ENCODE measurements around the gene FAM171A2. TPM values are rescaled to one million over a fixed set of nuclear protein-coding genes. Genes with fewer than 3 reads are reported as not detected.
"Not testable (repeated sequence)": the region's sequence is repeated elsewhere in the genome, so short reads cannot be mapped to it uniquely, and the experiment has no call there.

FAM171A2 gene
- total and polyA plus RNA-seq, 2 donors from 2014 or later: 0.94 to 1.6 TPM

- peak in 3 of 5 donors; percentile 48 to 69 (median 63) for DNase-seq
- TF ChIP-seq CTCF (IDR thresholded peaks at IDR 0.05; ENCODE audit: borderline replicate concordance, extremely low read depth, insufficient read depth): no peak
- H3K27me3 ChIP-seq (ENCODE audit: control insufficient read depth, insufficient read depth, low read length): no peaks in the 10 kb centered on the region
- intact Hi-C loops (cut with DNase I): no loop called here
- no peaks in the 10 kb centered on the region for H3K9me3 ChIP-seq (ENCODE audit: control insufficient read depth in 2 of 3, insufficient read depth in 1 of 3, low read length in 3 of 3)
- FAIRE-seq: no peak
- H3K27ac ChIP-seq (ENCODE audit: low read depth in 2 of 2, low read length in 2 of 2): no peak overlapping the region
- no peak overlapping the region for H3K9ac ChIP-seq (ENCODE audit: low read length in 3 of 3)
- no peaks in the 10 kb centered on the region for H3K4me1 ChIP-seq (ENCODE audit: control insufficient read depth in 2 of 3, insufficient read depth in 2 of 3, low read depth in 1 of 3, low read length in 3 of 3)
- H3K4me3 ChIP-seq (ENCODE audit: low read length in 3 of 3): no peak overlapping the region
- no peaks in the 10 kb centered on the region for H3K36me3 ChIP-seq (ENCODE audit: control insufficient read depth in 2 of 3, insufficient read depth in 3 of 3, low read length in 3 of 3)
Observed at GRCh38 chr17:44367231-44367979, 3.8 kb upstream of the FAM171A2 start.

- H3K4me3 ChIP-seq (ENCODE audit: low read length in 3 of 3); intact Hi-C loops (cut with DNase I); H3K27ac ChIP-seq (ENCODE audit: low read depth in 2 of 2, low read length in 2 of 2); H3K36me3 ChIP-seq (ENCODE audit: control insufficient read depth in 2 of 3, insufficient read depth in 3 of 3, low read length in 3 of 3); H3K4me1 ChIP-seq (ENCODE audit: control insufficient read depth in 2 of 3, insufficient read depth in 2 of 3, low read depth in 1 of 3, low read length in 3 of 3); DNase-seq; H3K9me3 ChIP-seq (ENCODE audit: control insufficient read depth in 2 of 3, insufficient read depth in 1 of 3, low read length in 3 of 3); H3K9ac ChIP-seq (ENCODE audit: low read length in 3 of 3); H3K27me3 ChIP-seq (ENCODE audit: control insufficient read depth, insufficient read depth, low read length); FAIRE-seq: not testable (repeated sequence)
Observed at GRCh38 chr17:44365051-44365450, 1.4 kb upstream of the FAM171A2 start.

- Histone ChIP-seq H3K4me3 (ENCODE audit: low read length in 3 of 3) (peak overlapping the region in 2 of 3 donors; percentile 54 to 60), H3K36me3 (ENCODE audit: control insufficient read depth in 2 of 3, insufficient read depth in 3 of 3, low read length in 3 of 3) (no peaks in the 10 kb centered on the region), H3K4me1 (ENCODE audit: control insufficient read depth in 2 of 3, insufficient read depth in 2 of 3, low read depth in 1 of 3, low read length in 3 of 3) (peaks cover 5 to 9% (median 5%) of the 10 kb centered on the region in 3 donors), H3K9ac (ENCODE audit: low read length in 3 of 3) (peak overlapping the region in 2 of 3 donors; percentile 3 to 26), H3K9me3 (ENCODE audit: control insufficient read depth in 2 of 3, insufficient read depth in 1 of 3, low read length in 3 of 3) (no peaks in the 10 kb centered on the region), H3K27me3 (ENCODE audit: control insufficient read depth, insufficient read depth, low read length) (no peaks in the 10 kb centered on the region), H3K27ac (ENCODE audit: low read depth in 2 of 2, low read length in 2 of 2) (no peak overlapping the region)
- no peak for FAIRE-seq
- DNase-seq: peak; percentile 56 to 87 (median 74)
- no peak for TF ChIP-seq CTCF (IDR thresholded peaks at IDR 0.05; ENCODE audit: borderline replicate concordance, extremely low read depth, insufficient read depth)
- intact Hi-C loops (cut with DNase I): no loop called here
Observed at GRCh38 chr17:44362949-44363612, 572 bp downstream of the FAM171A2 start.

- peak overlapping the region in 2 of 3 donors; percentile 54 to 60 for H3K4me3 ChIP-seq (ENCODE audit: low read length in 3 of 3)
- no peaks in the 10 kb centered on the region for H3K36me3 ChIP-seq (ENCODE audit: control insufficient read depth in 2 of 3, insufficient read depth in 3 of 3, low read length in 3 of 3)
Observed at GRCh38 chr17:44362459-44362948, 1.1 kb downstream of the FAM171A2 start.

More at GRCh38 chr17:44362459-44362948, 1.1 kb downstream of the FAM171A2 start:
- Histone ChIP-seq H3K9ac (ENCODE audit: low read length in 3 of 3) (peak overlapping the region in 1 of 3 donors; percentile 3), H3K9me3 (ENCODE audit: control insufficient read depth in 2 of 3, insufficient read depth in 1 of 3, low read length in 3 of 3) (no peaks in the 10 kb centered on the region), H3K27ac (ENCODE audit: low read depth in 2 of 2, low read length in 2 of 2) (no peak overlapping the region), H3K27me3 (ENCODE audit: control insufficient read depth, insufficient read depth, low read length) (no peaks in the 10 kb centered on the region), H3K4me1 (ENCODE audit: control insufficient read depth in 2 of 3, insufficient read depth in 2 of 3, low read depth in 1 of 3, low read length in 3 of 3) (peaks cover 5 to 9% (median 5%) of the 10 kb centered on the region in 3 donors)
- no peak for FAIRE-seq
- peak in 4 of 5 donors; percentile 59 to 73 (median 66) for DNase-seq
- intact Hi-C loops (cut with DNase I): no loop called here
- TF ChIP-seq CTCF (IDR thresholded peaks at IDR 0.05; ENCODE audit: borderline replicate concordance, extremely low read depth, insufficient read depth): no peak
